NB4 (cell line): ENCODE measurements around the gene TMEM198.

Source experiments
- DNase-seq: peaks from one replicate; pipeline ENCODE4 v3.0.0; 2010; ENCODE audit warnings: low read depth
- H3K4me3 ChIP-seq: one replicate; pipeline ENCODE4 v1.5.1; 2011; ENCODE audit warnings: mild to moderate bottlenecking, low read depth, low read length, moderate library complexity
- CTCF ChIP-seq: IDR thresholded peaks from one replicate; pipeline ENCODE4 v1.5.1; 2012; ENCODE audit warnings: low read depth, low read length
- MAX ChIP-seq: IDR thresholded peaks from 2 replicates; pipeline ENCODE4 v1.6.1; 2011; ENCODE audit warnings: low read depth, low read length
- MYC ChIP-seq: IDR thresholded peaks from 2 replicates; pipeline ENCODE4 v1.6.1; 2011; ENCODE audit warnings: low read depth, low read length
- POLR2A ChIP-seq: IDR thresholded peaks from 2 replicates; pipeline ENCODE4 v1.6.1; 2011; ENCODE audit warnings: mild to moderate bottlenecking; ENCODE audit not compliant: insufficient read length; ENCODE audit errors: extremely low read depth

TMEM198 gene

GRCh38 chr2:219508444-219508734 lies 35.4 kb upstream of the TMEM198 start:
- no peak for TF ChIP-seq MAX
- TF ChIP-seq CTCF = no peak
- TF ChIP-seq POLR2A = no peak
- TF ChIP-seq MYC = no peak
- DNase-seq = no peak
- H3K4me3 ChIP-seq = no peak overlapping the region

- TF ChIP-seq MAX (no peak), POLR2A (no peak), CTCF (no peak), MYC (no peak)
- H3K4me3 ChIP-seq = no peak overlapping the region
- DNase-seq = no peak
These were observed 34.7 kb upstream of the TMEM198 start for GRCh38 chr2:219508971-219509779.

GRCh38 chr2:219509780-219510511 lies 33.9 kb upstream of the TMEM198 start:
- H3K4me3 ChIP-seq = no peak overlapping the region

GRCh38 chr2:219510512-219511135 lies 33.2 kb upstream of the TMEM198 start:
- TF ChIP-seq MAX (no peak), MYC (no peak), CTCF (no peak), POLR2A (no peak)
- H3K4me3 ChIP-seq = no peak overlapping the region
- DNase-seq = no peak

More at GRCh38 chr2:219509780-219510511, 33.9 kb upstream of the TMEM198 start:
- peak; percentile 75 for DNase-seq
- TF ChIP-seq MYC = peak; percentile 21; the same call in 1 of the 2 replicates
- TF ChIP-seq CTCF = peak; percentile 89
- TF ChIP-seq MAX = no peak
- TF ChIP-seq POLR2A = no peak

GRCh38 chr2:219511547-219512325 lies 32.1 kb upstream of the TMEM198 start:
- TF ChIP-seq CTCF (no peak), POLR2A (no peak), MYC (no peak), MAX (no peak)
- no peak overlapping the region for H3K4me3 ChIP-seq
- peak; percentile 39 for DNase-seq
